ENCODE data around the gene ZP3.
"Not testable (repeated sequence)": the region's sequence is repeated elsewhere in the genome, so short reads cannot be mapped to it uniquely, and the experiment has no call there.

The ZP3 gene

GRCh38 chr7:76425156-76425555, 406 bp downstream of the ZP3 start:
- TF ChIP-seq, protein P1, sequence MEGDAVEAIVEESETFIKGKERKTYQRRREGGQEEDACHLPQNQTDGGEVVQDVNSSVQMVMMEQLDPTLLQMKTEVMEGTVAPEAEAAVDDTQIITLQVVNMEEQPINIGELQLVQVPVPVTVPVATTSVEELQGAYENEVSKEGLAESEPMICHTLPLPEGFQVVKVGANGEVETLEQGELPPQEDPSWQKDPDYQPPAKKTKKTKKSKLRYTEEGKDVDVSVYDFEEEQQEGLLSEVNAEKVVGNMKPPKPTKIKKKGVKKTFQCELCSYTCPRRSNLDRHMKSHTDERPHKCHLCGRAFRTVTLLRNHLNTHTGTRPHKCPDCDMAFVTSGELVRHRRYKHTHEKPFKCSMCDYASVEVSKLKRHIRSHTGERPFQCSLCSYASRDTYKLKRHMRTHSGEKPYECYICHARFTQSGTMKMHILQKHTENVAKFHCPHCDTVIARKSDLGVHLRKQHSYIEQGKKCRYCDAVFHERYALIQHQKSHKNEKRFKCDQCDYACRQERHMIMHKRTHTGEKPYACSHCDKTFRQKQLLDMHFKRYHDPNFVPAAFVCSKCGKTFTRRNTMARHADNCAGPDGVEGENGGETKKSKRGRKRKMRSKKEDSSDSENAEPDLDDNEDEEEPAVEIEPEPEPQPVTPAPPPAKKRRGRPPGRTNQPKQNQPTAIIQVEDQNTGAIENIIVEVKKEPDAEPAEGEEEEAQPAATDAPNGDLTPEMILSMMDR (IDR thresholded peaks at IDR 0.05), result no peak
- no peak for TF ChIP-seq ZFX (IDR thresholded peaks at IDR 0.05; ENCODE audit: borderline replicate concordance)
- H3K27ac ChIP-seq, result no peak overlapping the region

GRCh38 chr7:76425558-76425957, 808 bp downstream of the ZP3 start:
- not testable (repeated sequence) for H3K27ac ChIP-seq

DNA sequence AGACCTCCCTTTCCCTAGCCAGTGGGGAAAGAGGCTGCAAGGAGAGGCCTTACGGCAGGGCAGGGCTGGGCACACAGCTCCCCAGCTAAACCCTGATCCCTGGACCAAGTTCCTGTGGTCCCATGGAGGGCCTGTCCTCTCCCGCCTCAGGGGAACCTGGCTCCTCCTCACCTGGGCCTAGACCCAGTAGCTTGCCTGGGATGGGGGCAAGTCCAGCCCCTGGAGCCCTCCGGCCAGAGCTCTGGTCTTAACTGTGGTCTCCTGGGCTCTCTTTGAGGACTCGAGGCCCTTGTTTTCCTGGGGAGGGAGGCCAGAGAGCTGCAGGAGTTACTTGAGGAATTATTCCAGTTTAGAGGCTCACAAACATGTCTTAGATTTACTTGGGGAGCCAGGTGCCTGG, 1.5 kb downstream of the ZP3 start:
- TF ChIP-seq, protein P1 (IDR thresholded peaks at IDR 0.05), result no peak
- TF ChIP-seq ZFX (IDR thresholded peaks at IDR 0.05; ENCODE audit: borderline replicate concordance), result no peak
- no peak overlapping the region for H3K27ac ChIP-seq

- no peak overlapping the region for H3K27ac ChIP-seq
- TF ChIP-seq, protein P1 (IDR thresholded peaks at IDR 0.05), result no peak
- no peak for TF ChIP-seq ZFX (IDR thresholded peaks at IDR 0.05; ENCODE audit: borderline replicate concordance)
Measured at GRCh38 chr7:76427635-76428034, 2.9 kb downstream of the ZP3 start.

- TF ChIP-seq ZFX (IDR thresholded peaks at IDR 0.05; ENCODE audit: borderline replicate concordance), result no peak
- H3K27ac ChIP-seq, result no peak overlapping the region
Measured at GRCh38 chr7:76428149-76428823, 3.5 kb downstream of the ZP3 start.

- H3K27ac ChIP-seq, result no peak overlapping the region
- TF ChIP-seq, protein P1 (IDR thresholded peaks at IDR 0.05), result no peak
- no peak for TF ChIP-seq ZFX (IDR thresholded peaks at IDR 0.05; ENCODE audit: borderline replicate concordance)
Measured at GRCh38 chr7:76428868-76429805, 4.4 kb downstream of the ZP3 start.

GRCh38 chr7:76430211-76430610, 5.5 kb downstream of the ZP3 start:
- TF ChIP-seq, protein P1 (IDR thresholded peaks at IDR 0.05), result no peak
- TF ChIP-seq ZFX (IDR thresholded peaks at IDR 0.05; ENCODE audit: borderline replicate concordance), result no peak
- H3K27ac ChIP-seq, result no peak overlapping the region

GRCh38 chr7:76430836-76431235, 6.1 kb downstream of the ZP3 start:
- no peak overlapping the region for H3K27ac ChIP-seq
- TF ChIP-seq, protein P1 (IDR thresholded peaks at IDR 0.05), result no peak
- no peak for TF ChIP-seq ZFX (IDR thresholded peaks at IDR 0.05; ENCODE audit: borderline replicate concordance)
